Body of pancreas (tissue), 4 donors: ENCODE results near the gene BTN3A1. TPM values are rescaled to one million over a fixed set of nuclear protein-coding genes. Genes with fewer than 3 reads are reported as not detected.

ENCODE experiments used
- ATAC-seq: fragments of 150-250 bp; one replicate; pipeline ENCODE4 v1.9.1; 2016
- DNase-seq, 4 donors: peaks; one replicate each; pipeline ENCODE4 v3.0.0-alpha.2; 2019
- H3K27ac ChIP-seq, 4 donors: fragments of 200-600 bp; sonication (generic); 1 replicate in 3 of 4; 2 replicates in 1 of 4; pipeline versions ENCODE4 v1.5.1 to v1.6.1; 2016 to 2019; ENCODE audit warnings: mild to moderate bottlenecking in 1 of 4, mixed read lengths in 1 of 4, moderate library complexity in 1 of 4
- H3K27me3 ChIP-seq, 2 donors: fragments of 200-600 bp; sonication (generic); one replicate each; pipeline ENCODE4 v1.6.0; 2016; ENCODE audit warnings: mild to moderate bottlenecking in 1 of 2
- H3K36me3 ChIP-seq, 2 donors: fragments of 200-600 bp; sonication (generic); replicated peaks in 1 of 2; 2 replicates each; pipeline ENCODE4 v1.5.1; 2016; ENCODE audit warnings: low read depth in 2 of 2; ENCODE audit not compliant: insufficient read depth in 1 of 2
- H3K4me1 ChIP-seq: fragments of 200-600 bp; sonication (generic); one replicate; pipeline ENCODE4 v1.6.0; 2016
- H3K4me3 ChIP-seq, 2 donors: fragments of 200-600 bp; sonication (generic); 1 replicate in 1 of 2; 2 replicates in 1 of 2; pipeline ENCODE4 v1.5.1; 2016 to 2019
- H3K9me3 ChIP-seq, 3 donors: fragments of 200-600 bp; sonication (generic); 1 replicate in 2 of 3; 2 replicates in 1 of 3; pipeline ENCODE4 v1.5.1; 2016
- CTCF ChIP-seq, 7 experiments: fragments of 450-650 bp in 4 of 7; fragments of 200-600 bp in 3 of 7; sonication (generic) in 3 of 7; IDR thresholded peaks; one replicate each; pipeline ENCODE4 v1.5.1; 2016 to 2019; ENCODE audit warnings: antibody characterized with exemption in 7 of 7
- POLR2A ChIP-seq, 3 donors: fragments of 450-650 bp; IDR thresholded peaks; one replicate each; pipeline ENCODE4 v1.6.1; 2016; ENCODE audit warnings: antibody characterized with exemption in 3 of 3, mild to moderate bottlenecking in 2 of 3
- WGBS, 2 donors: methylation state at CpG; one replicate each; pipeline ENCODE4 v1.1.5; 2017; 5-methylcytosine and 5-hydroxymethylcytosine counted together
- intact Hi-C: fragments of 100-400 bp; cut with DNase I; formaldehyde crosslinking; loops from one replicate; pipeline ENCODE4 v1.15.1; 2023
- total RNA-seq, 2 donors: library from RNA; depleted of rRNA; stranded (reverse); fragments of >200 nt; gene quantifications; one replicate each; pipeline ENCODE4 v1.1.0, GENCODE V29; 2016

The BTN3A1 gene
- total RNA-seq, 2 donors from 2014 or later: 9.2 to 11.4 TPM

- Histone ChIP-seq H3K4me3 (peak overlapping the region in 1 of 2 donors; percentile 67), H3K27me3 (no peaks in the 10 kb centered on the region), H3K36me3 (no peaks in the 10 kb centered on the region), H3K4me1 (peaks cover 6% of the 10 kb centered on the region), H3K9me3 (no peaks in the 10 kb centered on the region), H3K27ac (peak overlapping the region; percentile 52 to 83 (median 73))
- DNase-seq (peak; percentile 69 to 84 (median 78)), ATAC-seq (peak; percentile 100)
- intact Hi-C loops: no loop called here
- WGBS, 2 donors: 0 to 1% methylated on average over 28 to 31 of the region's 31 CpGs
- TF ChIP-seq POLR2A (IDR thresholded peaks at IDR 0.05) (peak in 1 of 3 donors; percentile 8), CTCF (IDR thresholded peaks at IDR 0.05) (no peak)
Measured at GRCh38 chr6:26421259-26422144, 19.4 kb downstream of the BTN3A1 start.

DNA sequence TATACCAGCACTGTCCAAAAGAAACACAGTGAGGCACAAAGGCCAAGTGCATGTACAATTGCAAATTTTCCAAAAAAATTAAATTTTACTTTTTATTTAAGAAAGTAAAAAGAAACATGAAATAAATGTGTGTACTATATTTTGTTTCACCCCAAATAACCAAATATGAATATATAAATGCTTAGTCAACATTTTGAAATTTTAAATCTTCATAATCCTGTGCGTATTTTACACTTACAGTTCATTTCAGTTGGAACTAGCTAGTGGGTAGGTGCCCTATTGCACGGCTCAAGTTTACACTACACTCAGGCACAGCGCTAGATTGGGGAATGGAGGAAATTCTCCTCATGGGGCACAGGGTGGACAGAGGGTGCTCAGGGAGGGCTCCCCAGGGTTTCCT, 20.3 kb downstream of the BTN3A1 start:
- DNase-seq: no peak
- H3K36me3 ChIP-seq: no peaks in the 10 kb centered on the region
- no peaks in the 10 kb centered on the region for H3K9me3 ChIP-seq
- intact Hi-C loops: no loop called here
- TF ChIP-seq POLR2A (IDR thresholded peaks at IDR 0.05) (no peak), CTCF (IDR thresholded peaks at IDR 0.05) (no peak)
- WGBS, 2 donors: 81 to 86% methylated on average over 3 of the region's 3 CpGs
- no peak overlapping the region for H3K4me3 ChIP-seq
- ATAC-seq: no peak
- peaks cover 6% of the 10 kb centered on the region for H3K4me1 ChIP-seq
- no peak overlapping the region for H3K27ac ChIP-seq
- H3K27me3 ChIP-seq: no peaks in the 10 kb centered on the region

GRCh38 chr6:26426691-26427450, 24.8 kb downstream of the BTN3A1 start:
- 82 to 85% methylated on average over 5 of the region's 5 CpGs for WGBS, 2 donors
- no peak overlapping the region for H3K4me3 ChIP-seq
- ATAC-seq (no peak), DNase-seq (no peak)
- intact Hi-C loops: no loop called here
- no peaks in the 10 kb centered on the region for H3K9me3 ChIP-seq
- H3K36me3 ChIP-seq: no peaks in the 10 kb centered on the region
- no peak for TF ChIP-seq POLR2A (IDR thresholded peaks at IDR 0.05)
- no peak for TF ChIP-seq CTCF (IDR thresholded peaks at IDR 0.05)
- no peaks in the 10 kb centered on the region for H3K4me1 ChIP-seq
- no peak overlapping the region for H3K27ac ChIP-seq
- H3K27me3 ChIP-seq: no peaks in the 10 kb centered on the region

DNA sequence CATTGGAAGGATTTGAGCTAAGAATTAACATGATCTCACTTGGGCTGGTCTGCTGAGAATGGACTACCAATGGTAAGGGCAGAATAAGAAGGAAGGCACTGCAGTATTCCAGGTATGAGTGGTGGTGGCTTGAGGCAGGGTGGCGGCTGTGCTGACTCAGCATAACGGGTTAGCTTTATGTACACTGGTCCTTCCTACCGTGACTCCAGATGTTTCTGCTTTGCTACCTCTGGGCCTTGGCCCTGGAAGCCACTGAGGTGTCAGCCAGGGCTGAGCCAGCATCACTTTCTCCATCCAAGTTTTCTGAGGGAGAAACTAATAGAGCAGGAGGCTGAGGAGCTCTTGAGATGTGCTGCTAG, 25.4 kb downstream of the BTN3A1 start:
- ATAC-seq (no peak), DNase-seq (no peak)
- H3K36me3 ChIP-seq: no peaks in the 10 kb centered on the region
- TF ChIP-seq POLR2A (IDR thresholded peaks at IDR 0.05) (no peak), CTCF (IDR thresholded peaks at IDR 0.05) (no peak)
- WGBS, 2 donors: 84 to 90% methylated on average over 3 of the region's 3 CpGs
- H3K27me3 ChIP-seq: no peaks in the 10 kb centered on the region
- H3K27ac ChIP-seq: no peak overlapping the region
- no peaks in the 10 kb centered on the region for H3K4me1 ChIP-seq
- intact Hi-C loops: no loop called here
- no peak overlapping the region for H3K4me3 ChIP-seq
- H3K9me3 ChIP-seq: no peaks in the 10 kb centered on the region
